Neuron (in vitro differentiated cells): ENCODE measurements around the gene LASP1.

Source experiments
- H2AFZ ChIP-seq: one replicate; pipeline ENCODE4 v1.6.1; 2013; ENCODE audit warnings: low read depth, mild to moderate bottlenecking, inconsistent platforms, low read length, moderate library complexity
- H3K27me3 ChIP-seq: one replicate; pipeline ENCODE4 v1.6.1; 2013; ENCODE audit warnings: low read length; ENCODE audit not compliant: insufficient read depth
- H3K36me3 ChIP-seq: one replicate; pipeline ENCODE4 v1.6.1; 2013; ENCODE audit warnings: low read length; ENCODE audit not compliant: insufficient read depth
- H3K4me1 ChIP-seq: one replicate; pipeline ENCODE4 v1.6.1; 2013; ENCODE audit warnings: low read length; ENCODE audit not compliant: insufficient read depth
- H3K4me3 ChIP-seq: 2 replicates; pipeline ENCODE4 v1.5.1; 2013; ENCODE audit warnings: mild to moderate bottlenecking, low read length, moderate library complexity
- H3K9me3 ChIP-seq: one replicate; pipeline ENCODE4 v1.6.1; 2013; ENCODE audit warnings: low read length

The LASP1 gene

DNA sequence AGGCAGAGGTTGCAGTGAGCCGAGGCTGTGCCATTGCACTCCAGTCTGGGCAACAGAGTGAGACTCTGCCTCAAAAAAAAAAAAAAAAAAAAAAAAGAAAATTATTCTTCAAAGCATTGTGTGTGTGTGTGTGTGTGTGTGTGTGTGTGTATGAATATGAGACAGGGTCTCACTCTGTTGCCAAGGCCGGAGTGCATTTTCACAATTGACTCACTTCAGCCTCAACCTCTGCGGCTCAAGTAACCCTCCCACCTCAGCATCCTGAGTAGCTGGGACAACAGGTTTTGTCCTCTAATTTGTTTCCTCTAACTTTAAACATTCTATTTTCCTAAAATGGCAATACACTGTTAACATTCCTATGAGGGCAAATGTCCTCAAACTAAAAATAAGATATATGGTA, 89.7 kb downstream of the LASP1 start:
- H3K27me3 ChIP-seq, result no peaks in the 10 kb centered on the region
- no peak overlapping the region for H2AFZ ChIP-seq
- H3K4me1 ChIP-seq, result no peaks in the 10 kb centered on the region
- no peak overlapping the region for H3K4me3 ChIP-seq
- H3K9me3 ChIP-seq, result no peaks in the 10 kb centered on the region
- no peaks in the 10 kb centered on the region for H3K36me3 ChIP-seq

GRCh38 chr17:38960402-38960801, 90.5 kb downstream of the LASP1 start:
- Histone ChIP-seq H3K36me3 (no peaks in the 10 kb centered on the region), H3K4me1 (no peaks in the 10 kb centered on the region), H3K9me3 (no peaks in the 10 kb centered on the region), H2AFZ (no peak overlapping the region), H3K27me3 (no peaks in the 10 kb centered on the region), H3K4me3 (no peak overlapping the region)

DNA sequence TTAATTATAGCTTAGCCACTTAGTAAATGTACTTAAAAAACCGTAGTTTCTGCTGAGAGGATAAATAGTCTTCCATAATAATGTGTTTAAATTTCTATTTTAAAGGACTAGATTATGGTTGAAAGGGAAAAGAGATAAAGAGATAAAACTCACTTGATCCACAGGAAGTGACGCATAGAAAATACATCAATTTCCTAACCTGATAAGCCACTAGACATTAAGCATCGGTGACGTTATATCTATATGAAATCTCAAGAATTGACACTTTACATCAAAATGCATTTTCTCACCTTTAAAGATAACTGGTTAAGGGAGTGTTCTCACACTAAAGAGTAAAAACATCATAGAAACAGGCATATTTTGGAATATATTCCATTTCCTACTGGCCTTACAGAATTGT, 91.6 kb downstream of the LASP1 start:
- Histone ChIP-seq H3K4me1 (no peaks in the 10 kb centered on the region), H3K27me3 (no peaks in the 10 kb centered on the region), H3K36me3 (no peaks in the 10 kb centered on the region), H3K9me3 (no peaks in the 10 kb centered on the region), H3K4me3 (no peak overlapping the region), H2AFZ (no peak overlapping the region)

DNA sequence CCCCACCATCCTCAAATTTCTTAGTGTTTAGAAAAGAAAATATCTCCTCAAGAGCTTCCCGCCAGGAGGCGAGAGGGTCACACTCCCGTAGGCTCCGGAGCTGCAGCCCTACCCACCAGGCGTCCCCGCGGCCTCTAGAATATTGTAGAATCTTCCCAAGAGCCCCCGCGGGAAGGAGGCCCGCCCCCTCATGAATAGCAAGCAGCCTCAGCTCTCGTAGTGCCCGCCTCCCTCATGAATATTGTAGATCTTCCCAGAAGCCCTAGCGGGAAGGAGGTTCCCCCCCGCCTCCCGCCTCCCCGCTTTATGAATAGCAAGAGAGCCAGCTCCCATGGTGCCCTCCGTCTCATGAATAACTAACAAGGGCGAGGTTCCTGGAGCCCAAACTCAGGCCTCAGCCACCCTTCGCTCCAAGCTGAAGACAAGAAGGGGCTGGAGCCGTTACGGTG, 97.5 kb downstream of the LASP1 start, which contains the start of gene FBXO47:
Gene FBXO47, minus strand, starts transcription at position 114 of the 449 bp plus-strand sequence. CDS start 4,378 bp downstream, outside the sequence.
- no peak within 1 kb of the TSS for H3K4me3 ChIP-seq
- H3K9me3 ChIP-seq, result no peaks in the 10 kb centered on the region
- no peak within 1 kb of the TSS for H2AFZ ChIP-seq
- no peaks in the 10 kb centered on the region for H3K36me3 ChIP-seq
- no peaks in the 10 kb centered on the region for H3K27me3 ChIP-seq
- H3K4me1 ChIP-seq, result no peaks in the 10 kb centered on the region

DNA sequence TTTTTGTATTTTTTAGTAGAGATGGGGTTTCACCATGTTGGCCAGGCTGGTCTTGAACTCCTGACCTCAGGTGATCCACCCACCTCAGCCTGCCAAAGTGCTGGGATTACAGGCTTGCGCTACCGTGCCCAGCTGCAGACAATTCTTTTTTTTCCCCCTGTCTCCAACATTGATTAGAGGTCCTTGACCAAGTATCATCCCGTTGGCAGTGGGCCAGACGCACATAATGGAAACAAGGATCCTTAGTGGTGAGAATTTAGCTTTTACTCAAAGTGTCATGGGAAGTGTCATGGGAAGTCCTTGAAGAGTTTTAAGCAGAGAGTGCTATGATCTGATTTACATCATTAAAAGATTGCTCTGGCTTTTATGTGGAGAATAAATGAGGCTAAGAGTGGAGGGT, 99.4 kb downstream of the LASP1 start:
- Histone ChIP-seq H3K4me1 (no peaks in the 10 kb centered on the region), H3K9me3 (no peaks in the 10 kb centered on the region), H3K36me3 (no peaks in the 10 kb centered on the region), H3K27me3 (no peaks in the 10 kb centered on the region), H2AFZ (no peak overlapping the region), H3K4me3 (no peak overlapping the region)

GRCh38 chr17:38970128-38970527, 100.3 kb downstream of the LASP1 start:
- H3K27me3 ChIP-seq, result no peaks in the 10 kb centered on the region
- H3K4me1 ChIP-seq, result no peaks in the 10 kb centered on the region
- no peaks in the 10 kb centered on the region for H3K36me3 ChIP-seq
- no peaks in the 10 kb centered on the region for H3K9me3 ChIP-seq
- no peak overlapping the region for H2AFZ ChIP-seq
- H3K4me3 ChIP-seq, result no peak overlapping the region

DNA sequence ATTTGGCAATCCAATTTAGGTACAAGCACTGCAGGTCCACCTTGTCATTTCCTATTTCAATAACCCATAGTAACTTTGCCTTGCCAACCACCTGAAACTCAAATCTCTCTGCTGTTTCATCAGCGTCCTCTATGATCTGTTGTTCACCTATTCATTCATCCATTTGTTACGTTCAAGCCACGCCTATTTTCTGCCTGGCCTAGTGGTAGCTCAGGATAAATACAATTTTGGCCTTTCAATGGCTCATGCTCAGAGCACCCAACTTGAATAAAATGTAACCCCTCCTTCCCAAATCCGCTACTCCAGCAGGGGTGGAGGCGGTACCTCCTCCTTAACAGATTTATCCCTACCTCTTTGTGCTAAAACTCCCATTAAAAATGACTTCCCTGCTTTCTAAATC, 100.9 kb downstream of the LASP1 start:
- H3K9me3 ChIP-seq, result no peaks in the 10 kb centered on the region
- no peaks in the 10 kb centered on the region for H3K27me3 ChIP-seq
- no peaks in the 10 kb centered on the region for H3K4me1 ChIP-seq
- H3K36me3 ChIP-seq, result no peaks in the 10 kb centered on the region
- H2AFZ ChIP-seq, result no peak overlapping the region
- H3K4me3 ChIP-seq, result no peak overlapping the region
